Activated naive CD8-positive, alpha-beta T cell treated with anti-CD3 and anti-CD28 coated beads for 36 hours (primary cell): ENCODE data around the gene SLC22A6. TPM values are rescaled to one million over a fixed set of nuclear protein-coding genes. Genes with fewer than 3 reads are reported as not detected.

Source experiments
- DNase-seq: peaks from one replicate; pipeline ENCODE4 v3.0.0; 2021
- H3K27ac Mint-ChIP-seq: one replicate; pipeline ENCODE4 v1.8.0; 2022; ENCODE audit warnings: mild to moderate bottlenecking, moderate library complexity, mixed read lengths
- H3K27me3 Mint-ChIP-seq: one replicate; pipeline ENCODE4 v1.8.0; 2022; ENCODE audit warnings: mild to moderate bottlenecking, mixed read lengths
- H3K36me3 Mint-ChIP-seq: one replicate; pipeline ENCODE4 v1.8.0; 2021; ENCODE audit warnings: mild to moderate bottlenecking, mixed read lengths
- H3K4me1 Mint-ChIP-seq: one replicate; pipeline ENCODE4 v1.8.0; 2021; ENCODE audit warnings: mixed read lengths
- H3K4me3 Mint-ChIP-seq: one replicate; pipeline ENCODE4 v1.8.0; 2022; ENCODE audit warnings: mild to moderate bottlenecking, moderate library complexity, mixed read lengths
- H3K9me3 Mint-ChIP-seq: one replicate; pipeline ENCODE4 v1.8.0; 2022; ENCODE audit warnings: mixed read lengths
- total RNA-seq, 2 experiments: library from RNA; stranded (reverse); gene quantifications; one replicate each; pipeline ENCODE4 v1.2.3, GENCODE V29; 2021

Gene SLC22A6
- total RNA-seq, 2 experiments from 2014 or later, result not detected

DNA sequence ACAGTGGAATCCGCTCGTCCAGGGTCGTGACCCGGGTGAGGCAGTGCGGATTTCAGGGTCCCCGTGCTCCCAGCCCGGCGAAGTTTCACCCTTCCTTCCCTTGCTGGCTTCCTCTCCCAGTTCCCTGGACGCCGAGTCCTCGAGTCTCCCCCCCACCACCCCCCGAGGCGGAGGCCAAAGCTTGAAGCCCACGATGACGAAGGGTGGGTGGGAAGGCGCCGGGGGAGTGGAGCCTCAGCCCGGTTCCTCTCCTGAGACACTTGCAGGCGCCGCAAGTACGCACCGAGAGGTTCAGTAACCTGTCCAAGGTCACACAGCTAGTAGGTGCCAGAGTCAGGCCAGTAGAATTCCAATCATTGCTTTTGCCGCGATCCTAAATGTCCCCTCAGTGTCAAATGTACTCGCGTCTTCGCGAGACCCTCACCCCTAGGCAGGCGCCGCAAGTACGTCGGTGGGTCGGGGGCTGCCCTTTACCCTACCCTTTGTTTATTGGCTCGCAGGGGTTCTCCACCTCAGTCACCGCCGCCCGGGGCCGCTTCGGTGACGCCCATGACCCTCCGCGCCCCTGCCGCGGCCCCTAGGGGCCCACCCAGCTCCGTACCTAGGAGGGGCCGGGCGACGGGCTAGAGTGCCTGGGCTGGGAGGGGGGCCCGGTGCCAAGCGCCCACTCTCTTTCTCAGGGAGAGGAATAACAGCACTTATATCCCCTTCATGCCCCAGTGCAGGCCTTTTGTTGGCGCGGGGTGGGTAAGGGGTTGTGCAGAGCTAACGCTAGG is 57.9 kb downstream of the SLC22A6 start:
- Mint-ChIP-seq H3K27ac (no peak overlapping the region), H3K9me3 (no peaks in the 10 kb centered on the region), H3K4me3 (no peak overlapping the region), H3K36me3 (no peaks in the 10 kb centered on the region), H3K27me3 (peaks cover 82% of the 10 kb centered on the region), H3K4me1 (peaks cover 21% of the 10 kb centered on the region)
- DNase-seq, result no peak

Other genes starting within 250 kb of the SLC22A6 start
- gene ZBTB3, start 230.8 kb downstream of the SLC22A6 start, total RNA-seq, result 1 to 10 TPM; 4.8 to 6.3 TPM
- gene POLR2G, start 223.4 kb downstream of the SLC22A6 start, total RNA-seq, result 100 to 1,000 TPM; 125 to 131 TPM
- gene TAF6L, start 213.6 kb downstream of the SLC22A6 start, total RNA-seq, result 10 to 100 TPM; 22.0 to 22.1 TPM
- gene TMEM179B, start 197.6 kb downstream of the SLC22A6 start, total RNA-seq, result 10 to 100 TPM; 30.7 to 34.3 TPM
- 1 to 10 TPM; 9.4 to 10.0 TPM for gene TMEM223, start 193.0 kb downstream of the SLC22A6 start, total RNA-seq
- gene NXF1, start 179.5 kb downstream of the SLC22A6 start, total RNA-seq, result 100 to 1,000 TPM; 107 to 111 TPM
- gene STX5, start 152.9 kb downstream of the SLC22A6 start, total RNA-seq, result 10 to 100 TPM; 19.5 to 20.4 TPM
- not detected for gene TEX54, start 152.1 kb downstream of the SLC22A6 start, total RNA-seq
- gene WDR74, start 145.4 kb downstream of the SLC22A6 start, total RNA-seq, result 100 to 1,000 TPM; 139 to 141 TPM
- gene SLC3A2, start 104.1 kb downstream of the SLC22A6 start, total RNA-seq, result 100 to 1,000 TPM; 408 to 428 TPM
- not detected for gene CHRM1, start 63.6 kb downstream of the SLC22A6 start, total RNA-seq
- gene SLC22A8, start 30.9 kb upstream of the SLC22A6 start, total RNA-seq, result not detected
- not detected for gene SLC22A24, start 159.3 kb upstream of the SLC22A6 start, total RNA-seq